Endometrium (tissue), 2 donors: ENCODE measurements around the gene RPGR.

Source experiments
- FAIRE-seq: peaks from 2 replicates; lab custom pipeline; 2012; peaks lifted over from hg19 to GRCh38; lab: Jason Lieb, UNC
- donor health status: control.
- donor health status: control.

RPGR gene

DNA sequence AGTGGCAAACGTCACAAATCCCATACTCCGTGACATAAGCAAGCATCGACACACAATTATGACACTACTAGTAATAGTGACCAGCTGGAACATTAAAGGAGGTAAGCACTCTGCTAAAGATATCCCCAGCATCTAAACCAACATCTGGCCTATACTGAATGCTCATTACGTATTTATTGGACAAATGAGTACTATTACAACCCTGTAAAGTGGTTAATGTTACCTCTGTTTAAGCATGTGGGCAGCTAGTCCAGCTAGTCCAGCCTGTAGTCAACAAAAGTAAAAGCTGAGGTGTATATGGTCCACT lies 419 bp upstream of the RPGR start:
- FAIRE-seq: no peak

DNA sequence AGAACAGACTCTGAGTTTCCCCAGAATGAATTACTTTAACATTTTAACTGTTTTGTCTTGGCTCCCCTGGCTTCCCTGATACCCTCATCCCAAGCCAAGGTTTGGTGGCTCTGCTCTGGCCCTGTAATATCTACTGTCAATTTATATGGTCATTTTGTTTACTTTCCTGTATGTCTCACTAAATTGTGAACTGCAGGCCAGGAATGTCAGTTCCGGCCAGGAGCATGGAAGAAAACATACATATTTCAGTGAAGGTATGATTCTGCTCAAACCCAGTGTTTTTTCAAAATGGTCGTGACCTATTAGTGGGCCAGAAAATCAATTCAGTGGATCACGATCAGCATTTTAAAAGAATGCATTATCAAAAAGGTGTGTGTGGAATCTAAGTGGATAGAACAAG lies 1.2 kb downstream of the RPGR start:
- FAIRE-seq: no peak

DNA sequence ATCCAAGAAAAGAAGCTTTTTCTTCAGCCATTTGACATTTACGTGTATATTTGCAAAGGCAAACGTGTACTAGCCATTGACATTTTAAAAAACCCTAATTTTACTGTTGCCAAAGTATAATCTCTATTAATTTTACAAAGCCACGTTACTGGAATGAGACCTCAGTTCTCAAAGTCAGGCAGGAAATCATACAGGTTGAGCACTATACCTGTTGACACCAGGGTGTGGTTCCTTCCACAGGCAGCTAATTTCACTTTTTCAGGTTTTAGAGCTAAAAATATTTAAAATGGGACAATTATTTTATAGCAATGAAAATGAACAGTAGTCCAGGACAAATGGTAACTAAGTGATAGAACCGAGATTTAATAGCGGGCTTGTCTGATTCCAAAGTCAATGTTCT lies 6.5 kb downstream of the RPGR start:
- FAIRE-seq: no peak

DNA sequence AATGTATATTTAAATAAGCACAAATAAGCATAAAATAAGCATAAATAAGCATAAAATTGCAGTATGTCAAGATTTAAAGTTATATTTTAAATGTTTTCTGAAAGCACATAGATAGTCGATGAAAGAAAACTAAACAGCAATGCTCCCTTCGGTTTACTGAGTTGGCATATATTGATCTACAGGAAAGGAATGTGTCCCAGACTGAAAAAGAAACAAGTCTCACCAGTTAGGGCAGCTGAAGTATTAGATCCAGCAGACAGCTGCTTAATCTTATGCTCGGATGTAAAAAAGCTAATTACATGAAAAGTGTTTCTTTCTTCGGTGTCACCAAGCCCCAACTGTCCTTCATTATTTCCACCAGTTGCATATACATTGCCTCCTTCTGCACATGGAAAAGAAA lies 8.7 kb downstream of the RPGR start:
- no peak for FAIRE-seq

DNA sequence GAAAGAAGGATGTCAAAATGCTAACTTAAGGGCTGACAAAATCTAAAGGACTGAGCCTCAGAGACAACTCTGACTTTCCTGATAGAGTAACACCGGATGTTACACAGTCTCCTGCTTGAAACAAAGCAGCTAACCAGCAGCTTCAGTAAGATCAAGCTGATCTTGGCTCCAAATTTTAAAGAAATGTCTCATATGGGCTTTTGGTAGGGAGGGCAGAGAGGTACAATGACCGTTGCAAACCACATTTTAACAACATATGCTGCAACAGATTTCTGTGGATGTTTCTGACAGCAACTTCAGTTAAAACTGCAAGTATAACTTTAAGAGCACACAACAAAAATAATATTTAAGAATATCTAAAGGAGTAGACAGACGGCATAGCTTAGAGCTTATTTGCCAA lies 9.1 kb downstream of the RPGR start:
- no peak for FAIRE-seq

DNA sequence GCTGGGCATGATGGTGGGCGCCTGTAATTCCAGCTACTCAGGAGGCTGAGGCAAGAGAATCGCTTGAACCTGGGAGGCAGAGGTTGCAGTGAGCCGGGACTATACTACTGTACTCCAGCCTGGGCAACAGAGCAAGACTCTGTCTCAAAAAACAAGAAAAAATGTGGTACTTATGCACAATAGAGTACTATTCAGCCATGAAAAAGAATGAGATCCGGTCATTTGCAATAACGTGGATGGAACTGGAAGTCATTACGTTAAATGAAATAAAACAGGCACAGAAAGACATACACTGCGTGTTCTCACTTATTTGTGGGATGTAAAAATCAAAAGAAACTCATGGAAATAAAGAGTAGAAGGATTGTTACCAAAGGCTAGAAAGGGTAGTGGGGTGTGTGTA lies 12.1 kb downstream of the RPGR start:
- no peak for FAIRE-seq

DNA sequence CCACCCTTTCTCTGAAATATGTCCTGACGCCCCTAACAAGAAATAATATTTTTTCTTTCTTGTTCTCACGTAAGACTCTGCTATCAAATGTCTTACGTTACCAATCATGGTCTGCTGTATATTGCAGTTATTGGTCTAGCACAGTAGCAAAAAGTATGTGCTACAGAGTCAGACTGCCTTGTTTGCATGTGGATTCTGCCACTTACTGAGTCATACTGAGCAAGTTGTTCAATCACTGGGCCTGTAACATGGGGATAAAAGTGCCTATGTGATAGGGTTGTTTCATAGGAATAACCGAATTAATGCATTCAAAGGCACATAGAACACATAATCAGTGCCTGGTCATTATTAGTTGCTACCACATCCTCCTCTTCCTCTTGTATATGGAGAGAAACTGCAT lies 14.1 kb downstream of the RPGR start:
- FAIRE-seq: no peak

DNA sequence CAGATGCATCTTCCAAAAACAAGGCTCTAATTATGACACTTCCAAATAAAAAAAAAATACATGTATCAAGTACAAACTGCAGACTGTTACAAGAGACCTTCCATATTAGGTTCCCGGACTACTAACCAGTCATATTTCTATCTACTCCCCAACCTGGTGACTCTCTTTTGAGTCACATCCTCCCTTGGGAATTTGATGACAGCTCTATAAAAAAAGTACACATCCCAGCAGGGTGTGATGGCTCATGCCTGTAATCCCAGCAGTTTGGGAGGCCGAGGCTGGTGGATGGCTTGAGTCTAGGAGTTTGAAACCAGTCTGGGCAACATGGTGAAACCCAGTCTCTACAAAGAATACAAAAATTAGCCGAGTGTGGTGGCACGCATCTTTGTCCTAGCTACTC lies 14.9 kb downstream of the RPGR start:
- FAIRE-seq: no peak

DNA sequence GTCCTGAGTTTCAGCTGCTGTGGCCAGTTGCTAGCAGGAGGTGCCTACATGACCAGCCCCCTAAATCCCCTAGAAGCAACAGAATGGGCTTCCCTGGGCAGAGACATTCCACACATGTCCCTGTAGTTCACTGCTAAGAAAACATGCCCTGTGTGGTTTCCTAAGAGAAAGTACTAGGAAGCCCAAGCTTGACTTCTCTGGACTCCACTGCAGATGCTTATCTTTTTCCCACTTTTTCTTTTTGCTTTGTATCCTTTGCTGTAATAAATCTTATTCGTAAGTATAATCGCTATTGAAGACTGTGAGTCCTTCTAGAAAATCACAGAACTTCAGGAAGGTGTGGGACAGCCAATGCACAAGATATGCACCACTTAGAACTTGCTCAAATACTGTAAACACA lies 15.6 kb downstream of the RPGR start:
- FAIRE-seq: no peak

DNA sequence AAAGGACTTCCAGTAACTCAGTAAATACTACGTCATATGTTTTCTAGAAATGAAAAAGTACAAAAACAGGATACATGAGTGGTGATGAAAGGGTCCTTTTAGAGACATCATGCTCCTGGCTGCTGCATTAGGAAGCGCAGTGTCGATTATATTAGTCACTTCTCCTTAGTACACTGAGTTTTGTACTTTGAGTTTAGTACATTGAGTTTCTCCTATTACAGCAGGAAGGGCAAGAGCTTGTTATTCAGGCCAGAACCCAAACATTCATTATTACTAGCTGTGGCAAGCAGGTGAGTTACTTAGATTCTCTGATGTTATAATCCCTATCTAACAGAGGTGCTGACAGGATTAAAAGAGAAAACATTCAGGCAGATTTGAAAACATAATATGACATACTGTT lies 21.3 kb downstream of the RPGR start:
- no peak for FAIRE-seq

DNA sequence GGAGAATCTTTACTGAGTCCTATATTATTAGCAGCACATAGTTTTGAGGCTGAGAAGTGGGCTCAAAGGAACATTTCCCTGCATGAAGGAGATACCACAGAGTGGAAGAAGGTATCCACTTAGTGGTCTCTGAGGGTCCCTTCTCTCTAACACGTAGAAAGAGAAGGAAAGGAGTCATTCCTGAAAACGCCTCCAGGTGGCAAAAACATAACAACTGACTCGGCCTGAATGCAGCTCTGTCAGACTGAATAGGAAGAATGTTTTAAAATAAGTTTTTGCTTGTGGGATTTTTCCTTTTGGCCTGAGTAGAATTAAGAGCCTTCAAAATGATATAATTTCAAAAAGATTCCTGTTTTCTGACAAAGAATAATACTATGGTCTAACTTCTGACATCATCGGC lies 23.3 kb downstream of the RPGR start:
- no peak for FAIRE-seq

DNA sequence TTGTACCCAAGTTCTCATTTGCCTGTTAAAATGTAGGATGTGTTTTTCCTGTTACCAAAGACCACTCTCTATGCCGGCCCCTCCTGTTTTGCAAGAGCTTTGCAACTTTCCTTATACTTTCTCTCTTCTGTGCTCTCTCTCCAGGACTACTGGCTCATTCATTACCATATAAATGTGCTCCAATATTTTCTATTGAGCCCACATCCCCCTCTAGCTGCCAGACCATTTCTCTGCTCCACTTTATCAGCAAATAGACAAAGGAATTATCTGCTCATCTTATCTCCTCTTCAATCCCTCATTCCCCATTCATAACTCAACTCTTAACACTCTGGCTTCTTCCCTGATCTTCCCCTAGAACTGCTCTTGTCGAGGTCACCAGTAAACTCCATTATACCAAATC lies 33.6 kb downstream of the RPGR start:
- FAIRE-seq: no peak

DNA sequence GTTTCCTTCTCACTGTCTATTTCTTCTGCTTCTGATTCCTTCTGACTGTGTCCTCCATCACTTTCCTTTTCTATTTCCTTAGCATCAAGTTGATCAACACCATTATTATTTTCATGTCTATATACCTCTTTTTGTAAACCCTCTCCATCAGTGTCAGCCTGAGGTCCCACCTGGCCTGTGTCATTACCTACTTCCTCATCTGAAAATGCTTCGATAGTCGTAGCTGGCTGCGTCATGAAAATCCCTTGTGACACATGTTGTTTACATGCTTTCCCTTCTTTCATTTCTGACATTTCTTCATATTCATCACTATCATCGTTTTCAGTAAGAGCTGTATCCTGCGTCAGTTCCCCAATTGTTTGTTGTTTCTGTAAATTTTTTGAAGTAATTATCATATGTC lies 39.6 kb downstream of the RPGR start:
- no peak for FAIRE-seq

DNA sequence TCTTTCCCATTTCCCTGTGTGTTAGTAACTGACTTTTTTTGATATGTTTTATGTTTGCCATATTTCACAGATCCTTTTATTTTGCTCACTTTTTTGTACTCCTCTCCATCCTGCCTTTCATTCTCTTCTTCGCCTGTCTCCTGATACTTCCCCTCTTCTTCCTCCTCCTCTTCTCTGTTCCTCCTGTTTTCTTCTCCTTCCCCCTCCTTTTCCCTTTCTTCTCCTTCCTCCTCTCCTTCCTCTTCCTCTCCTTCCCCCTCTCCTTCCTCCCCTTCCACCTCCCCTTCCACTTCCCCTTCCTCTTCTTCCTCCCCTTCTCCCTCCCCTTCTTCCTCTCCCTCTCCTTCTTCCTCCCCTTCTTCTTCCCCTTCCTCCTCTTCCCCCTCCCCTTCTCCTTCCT lies 41.7 kb downstream of the RPGR start:
- FAIRE-seq: no peak

DNA sequence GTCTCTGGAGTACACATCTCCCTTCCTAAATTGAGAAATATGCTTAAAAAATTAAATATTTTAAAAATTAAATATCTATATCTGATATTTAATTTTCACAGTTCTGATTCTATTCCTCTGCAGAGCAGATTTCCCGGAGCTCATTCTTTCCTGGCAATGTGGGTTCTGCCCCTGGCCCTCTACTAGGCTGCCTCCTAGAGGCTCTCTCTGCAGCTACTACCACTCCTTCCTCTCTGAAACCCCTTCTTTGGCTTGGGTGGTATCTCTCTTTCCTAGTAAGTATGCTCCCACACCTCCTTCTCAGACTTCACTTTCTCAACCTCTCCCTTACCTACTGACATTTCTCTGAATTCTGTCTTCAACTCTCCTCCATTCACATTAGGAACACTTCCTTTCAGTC lies 45.3 kb downstream of the RPGR start:
- FAIRE-seq: no peak

DNA sequence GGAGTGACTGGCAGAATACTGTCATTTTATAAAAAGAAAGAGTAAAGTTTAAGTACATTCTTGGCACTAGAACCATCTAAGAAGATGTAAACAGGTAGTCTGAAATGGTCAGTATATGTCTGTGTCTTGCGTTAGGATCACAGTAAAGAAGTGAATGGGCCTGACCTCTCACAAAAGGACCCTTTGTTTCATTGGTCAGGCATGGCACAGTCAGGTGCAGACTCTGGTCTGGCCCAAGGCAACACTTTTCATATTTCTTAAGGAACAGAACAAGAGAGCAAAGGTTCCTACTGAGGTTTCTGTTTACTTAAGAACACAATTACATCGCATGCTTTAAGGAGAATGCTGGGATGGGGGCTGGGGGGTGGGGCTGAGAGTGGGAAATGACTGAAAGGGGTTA lies 48.1 kb downstream of the RPGR start:
- FAIRE-seq: no peak

DNA sequence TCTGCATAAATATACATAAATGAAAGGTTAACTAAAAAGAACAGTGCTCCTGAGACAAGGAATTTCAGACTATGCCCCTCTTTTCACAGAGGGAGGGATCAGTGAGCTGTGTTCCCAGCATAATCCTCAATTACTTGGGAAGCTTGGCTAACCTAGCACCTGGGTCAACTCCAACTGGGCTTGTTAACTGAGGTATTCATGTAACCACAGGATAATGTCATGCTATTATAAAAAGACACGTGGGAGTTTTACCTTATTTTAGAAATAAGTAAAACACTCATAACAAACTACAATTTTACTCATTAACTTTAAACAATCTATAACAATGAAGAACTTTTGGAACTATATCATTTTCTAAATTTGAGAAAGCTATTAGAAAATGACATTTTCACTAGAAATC lies 48.6 kb downstream of the RPGR start:
- no peak for FAIRE-seq

DNA sequence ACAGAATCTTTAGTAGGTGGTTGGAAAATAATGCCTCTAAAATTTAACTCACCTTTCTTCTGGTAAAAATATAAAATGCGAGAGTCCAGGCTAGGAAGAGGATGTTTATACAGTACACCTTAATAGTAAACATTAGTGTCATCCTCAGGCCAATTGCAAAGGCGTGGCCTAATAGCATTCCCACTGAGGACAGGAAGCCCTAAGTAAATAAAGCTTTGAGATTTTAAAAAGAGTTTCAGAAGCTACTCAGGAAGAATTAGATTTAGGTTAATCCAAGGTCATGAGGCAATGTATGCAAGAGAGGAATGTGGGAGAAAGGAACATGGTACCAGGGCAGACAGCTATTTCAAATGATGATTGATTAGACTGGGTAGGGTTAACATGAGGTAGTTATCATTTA lies 49.5 kb downstream of the RPGR start:
- FAIRE-seq: no peak

DNA sequence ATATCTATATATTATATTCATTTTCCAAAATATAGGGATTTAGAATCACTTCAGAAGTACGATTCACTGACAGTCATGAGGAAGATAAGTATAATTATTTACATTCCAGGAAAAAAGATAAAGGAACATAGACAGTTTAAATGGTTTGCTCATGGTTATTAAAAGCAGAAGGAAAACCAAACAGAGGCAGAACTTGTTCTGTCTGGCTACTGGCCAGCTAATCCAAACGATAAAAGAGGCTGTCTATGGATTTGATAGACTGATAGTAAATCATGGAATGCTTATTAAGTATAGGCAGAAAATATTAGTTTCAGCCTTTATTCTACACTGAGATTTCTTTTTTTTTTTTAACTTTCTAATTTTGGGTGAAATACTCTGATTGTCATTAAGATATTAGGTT lies 50.2 kb downstream of the RPGR start:
- FAIRE-seq: no peak

DNA sequence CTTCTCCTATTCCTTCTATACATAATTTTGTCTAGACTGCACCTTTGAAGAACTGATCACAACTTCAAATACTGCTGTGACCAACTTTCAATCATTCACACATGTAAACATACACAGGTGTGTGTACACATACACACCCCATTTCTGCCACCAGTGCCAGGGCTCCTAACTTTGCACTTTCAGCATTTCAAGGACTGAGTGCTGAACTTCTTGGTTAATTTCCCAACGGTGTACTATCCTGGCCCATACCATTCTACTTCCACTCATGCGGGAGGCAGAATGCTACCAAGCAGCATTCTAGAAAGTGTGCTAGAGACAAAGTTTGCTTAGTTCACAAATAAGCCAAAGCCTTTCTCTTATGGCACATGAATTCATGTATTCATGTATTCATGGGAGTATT lies 51.2 kb downstream of the RPGR start:
- FAIRE-seq: no peak

DNA sequence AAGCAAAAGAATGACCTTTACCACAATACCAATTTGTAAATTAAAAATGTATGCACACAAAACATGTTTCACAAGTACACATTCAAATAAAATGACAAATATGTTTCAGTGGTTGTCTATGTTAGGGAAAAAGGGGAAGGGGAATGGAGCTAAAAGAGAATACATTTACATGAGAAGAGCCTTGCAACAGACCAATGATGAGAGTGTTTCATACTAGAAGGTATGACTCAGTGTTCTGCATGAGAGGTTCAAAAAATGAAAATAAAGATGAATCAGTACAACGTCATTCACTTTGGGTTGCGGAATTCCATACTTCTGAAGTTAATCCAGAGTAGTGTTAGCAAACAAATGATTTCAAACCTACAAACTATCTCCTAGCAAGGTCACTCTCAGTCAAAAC lies 51.7 kb downstream of the RPGR start:
- no peak for FAIRE-seq

DNA sequence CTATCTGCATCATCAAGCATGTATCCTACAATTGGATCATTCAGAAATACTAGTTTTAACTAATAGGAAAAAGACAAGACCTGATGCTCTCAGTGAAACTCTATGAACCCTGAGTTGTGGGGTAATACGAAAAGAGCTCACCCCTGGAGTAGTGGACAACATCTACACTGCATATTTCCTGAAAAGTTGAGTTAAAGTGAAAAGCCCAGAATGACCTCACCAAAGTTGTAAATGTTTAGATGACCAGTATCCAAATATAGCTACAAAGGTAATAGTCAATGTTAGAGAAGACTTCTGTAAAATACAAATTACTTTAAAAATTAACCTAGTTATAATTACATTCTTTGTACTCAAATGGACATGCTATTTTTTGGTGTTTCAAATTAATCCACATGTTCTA lies 53.9 kb downstream of the RPGR start:
- no peak for FAIRE-seq

DNA sequence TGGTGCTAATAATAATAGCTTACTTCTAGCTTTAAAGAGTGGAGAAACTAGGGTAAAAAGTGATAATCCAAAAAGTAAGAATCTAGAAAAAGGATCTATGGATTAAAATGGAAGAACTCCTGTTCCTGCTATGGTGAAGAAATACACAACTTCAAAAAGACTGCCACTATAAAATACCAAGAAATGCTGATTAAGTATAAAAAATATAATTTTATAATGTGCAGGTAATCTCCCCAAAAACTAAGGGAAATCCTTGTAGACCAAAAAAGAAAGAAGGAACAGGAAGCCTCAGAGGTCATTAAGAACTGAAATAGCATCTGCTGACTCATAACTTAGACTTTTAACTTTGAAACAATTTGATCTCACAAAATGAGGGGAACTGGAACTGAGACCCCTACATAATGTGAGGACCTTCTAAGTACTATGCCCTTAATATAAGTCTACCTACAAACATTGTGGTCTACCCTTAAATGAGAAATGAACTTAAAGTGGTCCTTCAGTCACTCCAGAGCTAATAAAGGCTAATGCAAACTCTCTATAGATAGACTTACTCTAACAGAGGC lies 56.1 kb downstream of the RPGR start:
- FAIRE-seq: no peak

DNA sequence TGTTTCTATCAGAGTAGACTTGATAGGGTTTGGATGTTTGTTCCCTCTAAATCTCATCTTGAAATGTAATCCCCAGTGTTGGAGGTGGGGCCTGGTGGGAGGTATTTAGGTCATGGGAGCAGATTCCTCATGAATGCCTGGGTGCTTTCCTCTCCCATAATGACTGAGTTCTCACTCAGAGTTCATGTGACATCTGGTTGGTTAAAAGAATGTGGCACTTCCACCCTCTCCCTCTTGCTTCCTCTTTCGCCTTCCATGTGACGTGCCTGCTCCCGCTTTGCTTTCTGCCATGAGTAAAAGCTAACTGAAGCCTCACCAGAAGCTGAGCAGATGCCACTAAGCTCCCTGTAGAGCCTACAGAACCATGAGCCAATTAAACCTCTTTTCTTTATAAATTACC lies 59.3 kb downstream of the RPGR start:
- FAIRE-seq: no peak
